A673 (cell line): Measurements from ENCODE around the gene DHRS7C.

Source experiments
- CTCF ChIP-seq: fragments of 300-800, 200-600 bp; sonication (generic); conservative IDR thresholded peaks from 2 replicates; pipeline ENCODE4 v1.5.1; 2017; ENCODE audit warnings: low read depth, mild to moderate bottlenecking, antibody characterized with exemption, low read length, moderate library complexity, mixed read lengths
- EZH2 ChIP-seq: fragments of 200-600 bp; sonication (generic); IDR thresholded peaks from 2 replicates; pipeline ENCODE4 v1.6.1; 2017; ENCODE audit warnings: borderline replicate concordance, low read depth, mild to moderate bottlenecking, mixed read lengths, antibody characterized with exemption, low read length; ENCODE audit not compliant: poor library complexity, severe bottlenecking

DNA sequence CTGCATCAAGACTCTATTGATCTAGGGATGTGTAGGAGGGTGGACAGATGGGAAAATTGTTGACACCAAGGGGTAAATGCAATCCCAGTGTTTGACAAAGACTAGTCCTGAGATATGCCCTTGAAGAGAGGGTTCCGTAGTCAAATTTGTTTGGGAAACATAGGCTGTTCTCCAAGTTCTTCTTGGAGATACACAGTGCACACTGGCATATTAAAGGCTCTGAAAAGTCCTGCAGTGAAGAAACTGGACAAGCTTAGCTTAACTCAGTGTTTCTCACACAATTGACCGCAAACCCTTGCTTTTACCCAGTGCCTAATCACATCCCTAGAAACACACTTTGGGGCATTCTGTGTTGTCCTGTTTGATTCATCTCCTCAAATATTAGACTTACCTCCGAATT, 10.8 kb downstream of the DHRS7C start:
- TF ChIP-seq CTCF = no peak
- no peak for TF ChIP-seq EZH2
